GM21619 (cell line): ENCODE data around the gene CDA.

ENCODE experiments used
- ATAC-seq: cut with Tn5 transposase; IDR thresholded peaks from one replicate; pipeline ENCODE4 v1.9.1; 2021; ENCODE audit not compliant: unreplicated experiment

CDA gene

GRCh38 chr1:20588634-20589225 lies at the start of gene CDA:
CDA (plus strand) TSS chr1:20589097; CDS start chr1:20589130, 33 bp downstream.
- ATAC-seq: no peak

GRCh38 chr1:20540281-20540680 lies 48.6 kb upstream of the CDA start:
- no peak for ATAC-seq

- no peak for ATAC-seq
These were observed 42.3 kb upstream of the CDA start for GRCh38 chr1:20546637-20547036.

- no peak for ATAC-seq
These were observed 37.7 kb upstream of the CDA start for GRCh38 chr1:20551161-20551560.

- no peak for ATAC-seq
These were observed 36.8 kb upstream of the CDA start, which contains the start of gene FAM43B for GRCh38 chr1:20551945-20552727. FAM43B (plus strand) TSS chr1:20552573; CDS start chr1:20552974, 401 bp downstream.

- ATAC-seq: no peak
These were observed 36.0 kb upstream of the CDA start for GRCh38 chr1:20552728-20553445.

GRCh38 chr1:20555025-20555757 lies 33.7 kb upstream of the CDA start:
- ATAC-seq: no peak

GRCh38 chr1:20555758-20556120 lies 33.2 kb upstream of the CDA start:
- no peak for ATAC-seq

- no peak for ATAC-seq
These were observed 30.7 kb upstream of the CDA start for GRCh38 chr1:20558191-20558590.

GRCh38 chr1:20560966-20561365 lies 27.9 kb upstream of the CDA start:
- ATAC-seq: no peak

- no peak for ATAC-seq
These were observed 23.7 kb upstream of the CDA start for GRCh38 chr1:20565234-20565633.

- no peak for ATAC-seq
These were observed 19.3 kb upstream of the CDA start for GRCh38 chr1:20569523-20570098.

- no peak for ATAC-seq
These were observed 17.5 kb upstream of the CDA start for GRCh38 chr1:20571427-20571826.

- ATAC-seq: no peak
These were observed 14.9 kb upstream of the CDA start for GRCh38 chr1:20573987-20574386.

- no peak for ATAC-seq
These were observed 14.0 kb upstream of the CDA start for GRCh38 chr1:20574686-20575540.

- ATAC-seq: no peak
These were observed 13.2 kb upstream of the CDA start for GRCh38 chr1:20575541-20576336.

- no peak for ATAC-seq
These were observed 10.8 kb upstream of the CDA start for GRCh38 chr1:20578062-20578461.

GRCh38 chr1:20578721-20579395 lies 10.0 kb upstream of the CDA start:
- ATAC-seq: no peak

- no peak for ATAC-seq
These were observed 4.0 kb upstream of the CDA start for GRCh38 chr1:20584890-20585289.
